Testis (tissue), 2 donors: ENCODE measurements around the gene GUCY1A1.

Source experiments
- POLR2A ChIP-seq: fragments of 450-650 bp; IDR thresholded peaks from one replicate; pipeline ENCODE4 v1.6.1; 2017; ENCODE audit warnings: antibody characterized with exemption, mild to moderate bottlenecking, moderate library complexity
- TF ChIP-seq, protein P1 (sequence below), 3 experiments: fragments of 450-650 bp in 2 of 3; fragments of 200-600 bp in 1 of 3; sonication (generic) in 1 of 3; IDR thresholded peaks; one replicate each; pipeline ENCODE4 v1.5.1; 2016 to 2019; ENCODE audit warnings: antibody characterized with exemption in 3 of 3, mild to moderate bottlenecking in 2 of 3, moderate library complexity in 1 of 3

DNA sequence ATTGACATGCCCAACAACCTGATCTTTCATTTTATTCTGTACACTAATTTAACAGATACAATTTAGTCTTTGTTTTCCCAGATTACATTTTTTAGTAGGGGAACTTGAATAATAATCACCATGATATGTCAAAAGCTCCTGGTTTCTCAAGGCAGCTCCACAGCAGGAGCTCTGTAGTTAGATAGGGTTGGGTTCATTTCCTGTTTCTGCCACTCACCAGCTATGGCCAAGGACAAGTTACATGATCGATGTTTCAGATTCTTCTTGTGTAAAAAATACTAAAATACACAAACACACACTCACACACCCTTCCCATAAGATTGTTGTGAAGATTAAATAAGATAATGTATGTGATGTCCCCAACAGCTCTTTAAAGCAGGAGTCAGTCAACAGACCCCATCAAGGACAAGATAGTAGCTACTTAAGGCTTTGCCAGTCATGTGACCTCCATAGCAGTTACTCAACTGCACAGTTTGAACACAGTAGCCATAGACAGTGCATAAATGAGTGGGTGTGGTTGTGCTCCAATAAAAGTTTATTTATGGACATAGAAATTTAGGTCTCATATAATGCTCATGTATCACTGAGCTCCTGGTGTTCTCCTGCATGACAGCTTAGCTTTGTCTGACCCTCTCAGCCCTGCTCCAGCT is 18.4 kb downstream of the GUCY1A1 start:
- TF ChIP-seq, protein P1, sequence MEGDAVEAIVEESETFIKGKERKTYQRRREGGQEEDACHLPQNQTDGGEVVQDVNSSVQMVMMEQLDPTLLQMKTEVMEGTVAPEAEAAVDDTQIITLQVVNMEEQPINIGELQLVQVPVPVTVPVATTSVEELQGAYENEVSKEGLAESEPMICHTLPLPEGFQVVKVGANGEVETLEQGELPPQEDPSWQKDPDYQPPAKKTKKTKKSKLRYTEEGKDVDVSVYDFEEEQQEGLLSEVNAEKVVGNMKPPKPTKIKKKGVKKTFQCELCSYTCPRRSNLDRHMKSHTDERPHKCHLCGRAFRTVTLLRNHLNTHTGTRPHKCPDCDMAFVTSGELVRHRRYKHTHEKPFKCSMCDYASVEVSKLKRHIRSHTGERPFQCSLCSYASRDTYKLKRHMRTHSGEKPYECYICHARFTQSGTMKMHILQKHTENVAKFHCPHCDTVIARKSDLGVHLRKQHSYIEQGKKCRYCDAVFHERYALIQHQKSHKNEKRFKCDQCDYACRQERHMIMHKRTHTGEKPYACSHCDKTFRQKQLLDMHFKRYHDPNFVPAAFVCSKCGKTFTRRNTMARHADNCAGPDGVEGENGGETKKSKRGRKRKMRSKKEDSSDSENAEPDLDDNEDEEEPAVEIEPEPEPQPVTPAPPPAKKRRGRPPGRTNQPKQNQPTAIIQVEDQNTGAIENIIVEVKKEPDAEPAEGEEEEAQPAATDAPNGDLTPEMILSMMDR (IDR thresholded peaks at IDR 0.05) = no peak
- TF ChIP-seq POLR2A = no peak
